Brain microvascular endothelial cell (primary cell): Measurements from ENCODE around the gene MAP7D3.
A peak's percentile ranks its signal among the peaks of the same experiment; 100 is the strongest.

Experiments
- DNase-seq: peaks from one replicate; pipeline ENCODE4 v3.0.0-alpha.2; 2020
- H3K27ac ChIP-seq: fragments of 250-450 bp; sonication (Bioruptor Pico); 2 replicates; pipeline ENCODE4 v1.5.1; 2020; ENCODE audit warnings: mild to moderate bottlenecking, moderate library complexity
- H3K27me3 ChIP-seq: fragments of 250-450 bp; sonication (Bioruptor Pico); replicated peaks from 2 replicates; pipeline ENCODE4 v1.5.1; 2020; ENCODE audit warnings: mild to moderate bottlenecking
- H3K36me3 ChIP-seq: fragments of 250-450 bp; sonication (Bioruptor Pico); replicated peaks from 2 replicates; pipeline ENCODE4 v1.5.1; 2020; ENCODE audit warnings: mild to moderate bottlenecking
- H3K4me3 ChIP-seq: 2 replicates; pipeline ENCODE4 v1.5.1; 2011; ENCODE audit warnings: low read depth, mild to moderate bottlenecking, control low read depth, low read length, moderate library complexity
- in situ Hi-C: cut with HindIII; loops from 2 replicates; pipeline ENCODE4 v1.10.0; 2017; ENCODE audit warnings: low sequenced_read_pairs, low pct_ligation_motif_present
- TF ChIP-seq, protein P1 (sequence below): IDR thresholded peaks from 2 replicates; pipeline ENCODE4 v1.5.1; 2011; ENCODE audit warnings: low read depth, mild to moderate bottlenecking, moderate library complexity, low read length, control low read depth, inconsistent platforms; ENCODE audit errors: missing control alignments

MAP7D3 gene

GRCh38 chrX:136165406-136165805, 85.8 kb downstream of the MAP7D3 start:
- Histone ChIP-seq H3K36me3 (no peaks in the 10 kb centered on the region), H3K4me3 (no peak overlapping the region), H3K27ac (no peak overlapping the region), H3K27me3 (no peaks in the 10 kb centered on the region)
- DNase-seq: no peak
- in situ Hi-C loops: no loop called here
- TF ChIP-seq, protein P1, sequence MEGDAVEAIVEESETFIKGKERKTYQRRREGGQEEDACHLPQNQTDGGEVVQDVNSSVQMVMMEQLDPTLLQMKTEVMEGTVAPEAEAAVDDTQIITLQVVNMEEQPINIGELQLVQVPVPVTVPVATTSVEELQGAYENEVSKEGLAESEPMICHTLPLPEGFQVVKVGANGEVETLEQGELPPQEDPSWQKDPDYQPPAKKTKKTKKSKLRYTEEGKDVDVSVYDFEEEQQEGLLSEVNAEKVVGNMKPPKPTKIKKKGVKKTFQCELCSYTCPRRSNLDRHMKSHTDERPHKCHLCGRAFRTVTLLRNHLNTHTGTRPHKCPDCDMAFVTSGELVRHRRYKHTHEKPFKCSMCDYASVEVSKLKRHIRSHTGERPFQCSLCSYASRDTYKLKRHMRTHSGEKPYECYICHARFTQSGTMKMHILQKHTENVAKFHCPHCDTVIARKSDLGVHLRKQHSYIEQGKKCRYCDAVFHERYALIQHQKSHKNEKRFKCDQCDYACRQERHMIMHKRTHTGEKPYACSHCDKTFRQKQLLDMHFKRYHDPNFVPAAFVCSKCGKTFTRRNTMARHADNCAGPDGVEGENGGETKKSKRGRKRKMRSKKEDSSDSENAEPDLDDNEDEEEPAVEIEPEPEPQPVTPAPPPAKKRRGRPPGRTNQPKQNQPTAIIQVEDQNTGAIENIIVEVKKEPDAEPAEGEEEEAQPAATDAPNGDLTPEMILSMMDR: no peak

DNA sequence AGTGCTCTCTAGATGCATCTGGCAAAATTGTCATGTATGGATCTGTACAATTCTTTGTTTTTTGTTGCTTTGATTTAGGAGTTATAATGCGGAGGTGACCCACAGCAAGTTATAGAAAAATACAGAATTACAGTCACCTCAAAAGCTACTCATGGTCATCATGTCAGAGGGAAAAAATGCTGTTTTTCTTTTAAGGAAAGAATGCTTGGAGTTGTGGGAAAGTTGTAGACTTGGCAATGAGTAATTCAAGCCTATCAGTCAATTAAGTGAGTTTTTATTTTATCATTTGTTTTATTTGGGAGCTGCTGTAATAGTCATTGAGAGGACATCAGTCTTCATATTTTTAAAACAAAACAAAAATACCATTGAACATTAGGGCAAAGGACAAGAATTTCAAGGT, 87.5 kb downstream of the MAP7D3 start:
- TF ChIP-seq, protein P1: no peak
- no peak overlapping the region for H3K4me3 ChIP-seq
- no peaks in the 10 kb centered on the region for H3K36me3 ChIP-seq
- H3K27me3 ChIP-seq: no peaks in the 10 kb centered on the region
- in situ Hi-C loops: no loop called here
- DNase-seq: no peak
- H3K27ac ChIP-seq: peak overlapping the region; percentile 41
